Right atrium auricular region (tissue), 2 donors: ENCODE results near the gene ARHGEF3. TPM values are rescaled to one million over a fixed set of nuclear protein-coding genes. Genes with fewer than 3 reads are reported as not detected.
A peak's percentile ranks its signal among the peaks of the same experiment; 100 is the strongest.

Source experiments
- DNase-seq: peaks from one replicate; pipeline ENCODE4 v3.0.0-alpha.2; 2019; ENCODE audit warnings: low spot score
- H3K27ac ChIP-seq, 2 donors: fragments of 200-600 bp; sonication (generic); 1 replicate in 1 of 2; 2 replicates in 1 of 2; pipeline ENCODE4 v1.5.1; 2016 to 2019
- H3K27me3 ChIP-seq, 2 donors: fragments of 200-600 bp; sonication (generic); one replicate each; pipeline versions ENCODE4 v1.5.1 to v1.6.0; 2017 to 2019
- H3K36me3 ChIP-seq: fragments of 200-600 bp; sonication (generic); one replicate; pipeline ENCODE4 v1.5.1; 2016
- H3K4me1 ChIP-seq, 2 donors: fragments of 200-600 bp; sonication (generic); one replicate each; pipeline versions ENCODE4 v1.5.1 to v1.6.0; 2017 to 2019
- H3K4me3 ChIP-seq, 2 donors: fragments of 200-600 bp; sonication (generic); 1 replicate in 1 of 2; 2 replicates in 1 of 2; pipeline ENCODE4 v1.5.1; 2017 to 2019; ENCODE audit warnings: mild to moderate bottlenecking in 1 of 2, moderate library complexity in 1 of 2
- H3K9me3 ChIP-seq, 2 donors: fragments of 200-600 bp; sonication (generic); one replicate each; pipeline ENCODE4 v1.5.1; 2019
- total RNA-seq, 2 donors: library from RNA; depleted of rRNA; stranded (reverse); fragments of >200 nt; gene quantifications; one replicate each; pipeline ENCODE4 v1.1.0, GENCODE V29; 2016
- TF ChIP-seq, protein P1 (sequence below), 2 donors: fragments of 200-600 bp; sonication (generic); IDR thresholded peaks; one replicate each; pipeline ENCODE4 v1.5.1; 2019; ENCODE audit warnings: antibody characterized with exemption in 2 of 2

The ARHGEF3 gene
- total RNA-seq, 2 donors from 2014 or later, result 16.1 to 21.7 TPM

DNA sequence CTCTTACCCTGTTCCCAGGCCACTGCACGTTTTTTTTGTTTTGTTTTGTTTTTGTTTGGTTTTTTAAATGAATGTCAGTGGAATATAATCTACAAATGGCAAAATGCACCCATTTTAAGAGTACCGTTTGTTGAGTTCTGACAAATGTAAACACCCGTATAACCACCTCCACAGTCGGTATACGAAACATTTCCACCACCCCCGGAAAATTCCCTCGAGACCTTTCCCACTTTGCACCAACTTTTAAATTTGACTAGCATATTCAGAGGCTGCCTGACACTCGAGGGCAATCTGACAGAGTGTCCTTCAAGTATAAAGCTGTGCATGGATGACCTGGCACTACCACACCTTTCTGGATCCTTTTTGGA, 613 bp upstream of the ARHGEF3 start:
- no peaks in the 10 kb centered on the region for H3K27me3 ChIP-seq
- TF ChIP-seq, protein P1, sequence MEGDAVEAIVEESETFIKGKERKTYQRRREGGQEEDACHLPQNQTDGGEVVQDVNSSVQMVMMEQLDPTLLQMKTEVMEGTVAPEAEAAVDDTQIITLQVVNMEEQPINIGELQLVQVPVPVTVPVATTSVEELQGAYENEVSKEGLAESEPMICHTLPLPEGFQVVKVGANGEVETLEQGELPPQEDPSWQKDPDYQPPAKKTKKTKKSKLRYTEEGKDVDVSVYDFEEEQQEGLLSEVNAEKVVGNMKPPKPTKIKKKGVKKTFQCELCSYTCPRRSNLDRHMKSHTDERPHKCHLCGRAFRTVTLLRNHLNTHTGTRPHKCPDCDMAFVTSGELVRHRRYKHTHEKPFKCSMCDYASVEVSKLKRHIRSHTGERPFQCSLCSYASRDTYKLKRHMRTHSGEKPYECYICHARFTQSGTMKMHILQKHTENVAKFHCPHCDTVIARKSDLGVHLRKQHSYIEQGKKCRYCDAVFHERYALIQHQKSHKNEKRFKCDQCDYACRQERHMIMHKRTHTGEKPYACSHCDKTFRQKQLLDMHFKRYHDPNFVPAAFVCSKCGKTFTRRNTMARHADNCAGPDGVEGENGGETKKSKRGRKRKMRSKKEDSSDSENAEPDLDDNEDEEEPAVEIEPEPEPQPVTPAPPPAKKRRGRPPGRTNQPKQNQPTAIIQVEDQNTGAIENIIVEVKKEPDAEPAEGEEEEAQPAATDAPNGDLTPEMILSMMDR (IDR thresholded peaks at IDR 0.05), result no peak
- peaks cover 0 to 45% of the 10 kb centered on the region in 2 donors for H3K4me1 ChIP-seq
- H3K4me3 ChIP-seq, result peak overlapping the region; percentile 79 to 86
- H3K27ac ChIP-seq, result peak overlapping the region in 1 of 2 donors; percentile 80
- H3K9me3 ChIP-seq, result no peaks in the 10 kb centered on the region
- H3K36me3 ChIP-seq, result no peaks in the 10 kb centered on the region
- no peak for DNase-seq

DNA sequence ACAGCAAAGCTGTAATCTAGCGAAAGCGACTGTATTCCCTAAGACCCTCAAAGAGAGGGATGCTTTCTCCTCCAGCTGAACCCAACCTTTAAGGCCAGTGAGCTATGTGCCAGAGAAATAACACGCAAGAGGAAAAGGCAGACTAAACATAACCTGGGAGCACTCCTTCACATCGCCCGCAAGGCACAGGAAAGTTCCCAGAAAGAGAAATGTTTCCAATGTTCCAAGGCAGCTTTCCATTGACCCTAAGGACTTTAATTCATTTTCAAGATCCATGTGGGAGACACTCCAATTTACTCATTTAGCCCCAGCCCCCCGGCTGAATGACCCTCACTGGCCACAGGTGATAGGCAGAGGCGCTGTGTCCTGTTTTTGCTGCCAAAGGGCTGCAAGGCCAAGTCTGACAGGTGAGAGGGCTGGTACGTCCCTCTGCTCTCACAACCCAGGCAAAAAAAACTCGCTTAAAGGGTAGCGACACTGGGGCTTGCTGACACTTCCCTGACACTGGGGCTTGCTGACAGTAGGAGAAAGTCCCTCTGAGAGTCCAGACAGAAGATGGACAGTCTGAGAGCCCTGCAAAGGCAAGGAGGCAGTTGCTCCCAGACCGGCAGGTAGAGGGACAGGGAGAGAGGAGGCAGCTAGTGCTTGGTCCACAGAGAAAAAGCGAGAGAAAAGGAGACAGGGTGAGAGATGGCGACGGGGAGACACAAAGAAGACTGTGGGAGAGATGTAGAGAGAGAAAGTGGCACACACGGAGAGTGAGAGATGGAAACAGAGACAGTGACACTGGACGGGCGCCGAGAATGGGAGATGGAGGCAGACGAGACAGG, 702 bp downstream of the ARHGEF3 start:
- no peak for DNase-seq
- Histone ChIP-seq H3K27me3 (no peaks in the 10 kb centered on the region), H3K27ac (peak overlapping the region; percentile 58 to 80), H3K4me1 (peaks cover 0 to 51% of the 10 kb centered on the region in 2 donors), H3K4me3 (peak overlapping the region; percentile 79 to 86), H3K9me3 (no peaks in the 10 kb centered on the region), H3K36me3 (no peaks in the 10 kb centered on the region)
- TF ChIP-seq, protein P1 (IDR thresholded peaks at IDR 0.05), result no peak

DNA sequence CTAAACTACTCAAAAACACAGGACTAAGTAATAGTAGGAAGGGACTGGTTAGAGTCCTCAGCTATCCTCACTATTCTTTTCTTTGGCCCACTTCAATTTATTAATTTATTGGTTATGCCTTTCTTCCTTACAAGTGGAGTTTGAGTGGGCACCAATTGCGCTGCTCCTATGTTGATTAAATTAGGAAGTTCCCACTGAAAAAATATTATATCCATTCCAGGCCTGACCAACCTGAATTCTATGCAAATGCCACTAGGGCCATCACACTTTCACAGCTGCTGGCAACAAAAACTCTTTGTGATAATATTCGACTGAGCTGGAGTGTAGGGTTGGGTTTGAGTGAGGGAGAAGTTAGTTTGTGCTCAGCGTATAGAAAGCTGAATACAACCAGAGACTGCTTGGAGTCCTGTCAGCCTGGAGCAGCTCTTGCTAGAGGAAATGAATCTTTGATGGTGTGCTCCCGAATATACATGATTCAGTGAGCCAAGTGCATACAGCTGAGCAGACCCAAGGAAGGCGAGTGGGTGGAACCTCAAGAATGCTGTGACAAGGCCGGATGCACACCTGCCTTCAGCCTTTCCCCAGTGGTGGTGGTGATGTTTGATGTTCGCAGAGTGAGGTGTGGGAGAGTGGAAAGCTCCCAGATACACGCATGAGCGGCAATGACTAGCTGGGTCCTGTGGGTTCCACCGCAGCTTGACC, 1.5 kb downstream of the ARHGEF3 start:
- Histone ChIP-seq H3K4me3 (peak overlapping the region; percentile 79 to 86), H3K4me1 (peaks cover 0 to 57% of the 10 kb centered on the region in 2 donors), H3K27me3 (no peaks in the 10 kb centered on the region), H3K36me3 (no peaks in the 10 kb centered on the region), H3K27ac (peak overlapping the region; percentile 58 to 80), H3K9me3 (no peaks in the 10 kb centered on the region)
- TF ChIP-seq, protein P1 (IDR thresholded peaks at IDR 0.05), result no peak
- no peak for DNase-seq

DNA sequence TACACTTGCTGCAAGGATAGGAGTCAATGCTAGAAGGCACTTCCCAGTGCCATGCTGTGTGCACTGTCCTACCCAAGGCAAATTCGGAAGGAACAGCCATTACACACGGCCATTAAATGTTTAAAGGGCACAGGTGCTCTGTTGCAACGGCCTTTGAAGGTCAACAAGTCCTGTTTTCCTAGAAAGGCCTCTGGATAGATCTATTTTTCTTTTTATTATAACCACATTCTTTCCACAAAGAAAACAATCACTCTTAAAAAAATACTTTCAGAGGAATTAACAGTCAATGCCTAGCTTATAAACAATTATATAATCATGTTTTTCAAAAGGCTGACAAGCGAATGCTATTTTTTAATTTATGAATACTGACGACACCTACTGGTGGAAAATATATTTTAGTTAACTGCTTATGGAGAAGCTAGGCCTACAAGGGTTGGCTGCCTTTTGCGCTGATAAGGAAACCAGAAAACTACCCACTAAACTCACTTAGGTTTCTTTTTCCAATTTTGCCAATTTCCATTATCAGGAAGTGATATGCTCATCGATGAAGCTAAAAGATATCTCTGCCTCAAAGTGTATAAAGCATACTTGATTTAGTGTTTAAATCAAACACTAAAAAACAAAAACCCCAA, 2.4 kb downstream of the ARHGEF3 start:
- no peaks in the 10 kb centered on the region for H3K9me3 ChIP-seq
- TF ChIP-seq, protein P1 (IDR thresholded peaks at IDR 0.05), result peak; percentile 71 to 79
- H3K4me1 ChIP-seq, result peaks cover 0 to 57% of the 10 kb centered on the region in 2 donors
- peak overlapping the region; percentile 15 to 40 for H3K4me3 ChIP-seq
- DNase-seq, result no peak
- H3K36me3 ChIP-seq, result no peaks in the 10 kb centered on the region
- H3K27ac ChIP-seq, result peak overlapping the region; percentile 28 to 80
- H3K27me3 ChIP-seq, result no peaks in the 10 kb centered on the region

DNA sequence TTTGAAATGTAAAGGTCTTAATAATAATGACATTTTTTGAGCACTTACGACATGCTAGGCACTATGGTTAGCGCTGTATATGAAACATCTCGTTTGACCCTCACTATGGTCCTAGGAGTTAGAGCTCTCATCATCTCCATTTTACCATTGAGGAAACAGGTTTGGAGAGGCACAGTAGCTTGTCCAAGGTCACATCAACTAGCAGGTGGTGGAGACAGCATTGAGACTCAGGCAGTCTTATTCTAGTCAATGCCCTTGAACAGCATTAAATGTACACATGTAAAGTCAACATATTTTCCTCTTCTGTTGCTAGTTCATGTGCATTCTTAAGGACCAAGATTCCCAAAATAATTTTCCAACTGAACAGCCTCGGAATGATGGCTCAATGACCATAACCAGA, 4.8 kb downstream of the ARHGEF3 start:
- no peak overlapping the region for H3K27ac ChIP-seq
- H3K27me3 ChIP-seq, result no peaks in the 10 kb centered on the region
- H3K9me3 ChIP-seq, result no peaks in the 10 kb centered on the region
- H3K4me3 ChIP-seq, result no peak overlapping the region
- no peaks in the 10 kb centered on the region for H3K36me3 ChIP-seq
- H3K4me1 ChIP-seq, result peaks cover 0 to 54% of the 10 kb centered on the region in 2 donors
- TF ChIP-seq, protein P1 (IDR thresholded peaks at IDR 0.05), result no peak
- DNase-seq, result no peak
